MCF 10A (cell line): ENCODE data around the gene CREBBP. TPM values are rescaled to one million over a fixed set of nuclear protein-coding genes. Genes with fewer than 3 reads are reported as not detected.
A peak's percentile ranks its signal among the peaks of the same experiment; 100 is the strongest.

Experiments used
- BruUV-seq: library from RNA; stranded (reverse); fragments of 400-500 nt; replicated peaks from 2 replicates; lab custom pipeline; 2021; lab: Mats Ljungman, UMichigan
- CTCF ChIA-PET: fragments of 300-600 bp; sonication (Branson Sonifier 250); formaldehyde crosslinking; extraction: SDS; loops from one replicate; lab custom pipeline; 2021; ENCODE audit warnings: antibody characterized with exemption, inconsistent platforms; lab: Yijun Ruan, JAX
- POLR2A ChIA-PET: fragments of 300-600, 350-650 bp; sonication (Branson Sonifier 250); formaldehyde crosslinking; extraction: SDS; loops from one replicate; lab custom pipeline; 2020; ENCODE audit warnings: antibody characterized with exemption, inconsistent platforms; lab: Yijun Ruan, JAX
- DNase-seq: peaks from one replicate; pipeline ENCODE4 v3.0.0-alpha.2; 2018; ENCODE audit not compliant: unreplicated experiment
- H3K27ac Mint-ChIP-seq: one replicate; pipeline ENCODE4 v1.8.0; 2022; ENCODE audit warnings: mild to moderate bottlenecking, low read depth, mixed read lengths; ENCODE audit not compliant: unreplicated experiment
- H3K27me3 Mint-ChIP-seq: one replicate; pipeline ENCODE4 v1.8.0; 2022; ENCODE audit warnings: mixed read lengths; ENCODE audit not compliant: insufficient read depth, unreplicated experiment
- H3K36me3 Mint-ChIP-seq: one replicate; pipeline ENCODE4 v1.8.0; 2022; ENCODE audit warnings: mild to moderate bottlenecking, moderate library complexity, mixed read lengths; ENCODE audit not compliant: insufficient read depth, unreplicated experiment
- H3K4me1 Mint-ChIP-seq: one replicate; pipeline ENCODE4 v1.8.0; 2022; ENCODE audit warnings: mixed read lengths; ENCODE audit not compliant: insufficient read depth, unreplicated experiment
- H3K4me3 Mint-ChIP-seq: one replicate; pipeline ENCODE4 v1.8.0; 2022; ENCODE audit warnings: mild to moderate bottlenecking, moderate library complexity, mixed read lengths; ENCODE audit not compliant: unreplicated experiment
- H3K9me3 Mint-ChIP-seq: one replicate; pipeline ENCODE4 v1.8.0; 2022; ENCODE audit warnings: mixed read lengths; ENCODE audit not compliant: unreplicated experiment
- intact Hi-C: fragments of 100-400 bp; cut with micrococcal nuclease; formaldehyde crosslinking; loops from 2 replicates; pipeline ENCODE4 v1.14.1; 2022
- total RNA-seq: library from RNA; stranded (reverse); gene quantifications from 2 replicates; pipeline ENCODE4 v1.2.3, GENCODE V29; 2022
- TF ChIP-seq, protein P1 (sequence below): fragments of 200-600 bp; IDR thresholded peaks from one replicate; pipeline ENCODE4 v1.8.0; 2022; ENCODE audit warnings: antibody characterized with exemption, mild to moderate bottlenecking; ENCODE audit not compliant: unreplicated experiment

CREBBP gene
- total RNA-seq, 1 experiment from 2014 or later, result 74.0 TPM

DNA sequence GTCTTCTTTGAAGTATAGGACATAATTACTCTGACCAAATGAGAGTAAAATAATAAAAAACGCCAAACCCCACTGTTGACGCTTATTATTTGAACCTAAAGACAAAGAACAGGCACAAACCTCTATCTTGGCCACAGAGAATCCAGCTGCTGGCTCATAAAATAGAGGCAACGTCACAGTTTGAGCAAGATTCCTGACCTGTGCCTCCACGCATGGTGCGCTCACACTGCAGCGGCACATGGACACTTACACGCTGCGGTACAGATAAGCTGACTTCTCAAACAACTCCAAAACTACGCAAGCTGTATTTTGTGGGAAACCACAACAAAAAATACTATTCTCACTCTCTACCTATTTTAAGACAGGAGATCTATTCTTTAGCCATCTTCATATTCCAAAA lies 124.4 kb downstream of the CREBBP start:
- H3K27me3 Mint-ChIP-seq, result no peaks in the 10 kb centered on the region
- H3K9me3 Mint-ChIP-seq, result no peaks in the 10 kb centered on the region
- no peak for DNase-seq
- intact Hi-C loops, result no loop called here
- peaks cover 77% of the 10 kb centered on the region for H3K36me3 Mint-ChIP-seq
- BruUV-seq, result no TSS peak
- POLR2A ChIA-PET, result no interaction called here
- CTCF ChIA-PET, result no interaction called here
- H3K4me1 Mint-ChIP-seq, result no peaks in the 10 kb centered on the region
- no peak overlapping the region for H3K27ac Mint-ChIP-seq
- no peak overlapping the region for H3K4me3 Mint-ChIP-seq
- TF ChIP-seq, protein P1, sequence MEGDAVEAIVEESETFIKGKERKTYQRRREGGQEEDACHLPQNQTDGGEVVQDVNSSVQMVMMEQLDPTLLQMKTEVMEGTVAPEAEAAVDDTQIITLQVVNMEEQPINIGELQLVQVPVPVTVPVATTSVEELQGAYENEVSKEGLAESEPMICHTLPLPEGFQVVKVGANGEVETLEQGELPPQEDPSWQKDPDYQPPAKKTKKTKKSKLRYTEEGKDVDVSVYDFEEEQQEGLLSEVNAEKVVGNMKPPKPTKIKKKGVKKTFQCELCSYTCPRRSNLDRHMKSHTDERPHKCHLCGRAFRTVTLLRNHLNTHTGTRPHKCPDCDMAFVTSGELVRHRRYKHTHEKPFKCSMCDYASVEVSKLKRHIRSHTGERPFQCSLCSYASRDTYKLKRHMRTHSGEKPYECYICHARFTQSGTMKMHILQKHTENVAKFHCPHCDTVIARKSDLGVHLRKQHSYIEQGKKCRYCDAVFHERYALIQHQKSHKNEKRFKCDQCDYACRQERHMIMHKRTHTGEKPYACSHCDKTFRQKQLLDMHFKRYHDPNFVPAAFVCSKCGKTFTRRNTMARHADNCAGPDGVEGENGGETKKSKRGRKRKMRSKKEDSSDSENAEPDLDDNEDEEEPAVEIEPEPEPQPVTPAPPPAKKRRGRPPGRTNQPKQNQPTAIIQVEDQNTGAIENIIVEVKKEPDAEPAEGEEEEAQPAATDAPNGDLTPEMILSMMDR, result no peak

DNA sequence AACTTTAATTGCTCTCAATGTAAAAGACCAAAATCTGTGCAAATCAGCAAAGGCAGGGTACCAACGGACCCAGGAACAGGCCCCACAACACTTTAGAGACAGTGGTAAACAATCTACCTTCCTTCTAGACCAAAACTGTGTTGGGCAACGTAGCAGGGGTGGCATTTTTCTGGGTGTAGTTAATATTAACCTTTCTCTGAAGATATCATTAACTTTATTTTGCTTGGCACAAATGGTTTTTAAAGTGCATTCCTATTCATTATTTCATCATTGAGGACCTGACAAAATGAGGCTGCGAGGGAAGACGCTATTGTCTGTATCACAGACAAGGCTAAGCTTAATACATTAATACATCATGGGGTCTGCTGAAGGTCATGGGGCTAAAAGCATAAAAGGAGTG lies 125.3 kb downstream of the CREBBP start:
- Mint-ChIP-seq H3K27ac (no peak overlapping the region), H3K9me3 (no peaks in the 10 kb centered on the region), H3K4me3 (no peak overlapping the region), H3K4me1 (no peaks in the 10 kb centered on the region), H3K27me3 (no peaks in the 10 kb centered on the region), H3K36me3 (peaks cover 74% of the 10 kb centered on the region)
- ChIA-PET CTCF (no interaction called here), POLR2A (no interaction called here)
- no peak for DNase-seq
- TF ChIP-seq, protein P1, result no peak
- intact Hi-C loops, result no loop called here
- no TSS peak for BruUV-seq

DNA sequence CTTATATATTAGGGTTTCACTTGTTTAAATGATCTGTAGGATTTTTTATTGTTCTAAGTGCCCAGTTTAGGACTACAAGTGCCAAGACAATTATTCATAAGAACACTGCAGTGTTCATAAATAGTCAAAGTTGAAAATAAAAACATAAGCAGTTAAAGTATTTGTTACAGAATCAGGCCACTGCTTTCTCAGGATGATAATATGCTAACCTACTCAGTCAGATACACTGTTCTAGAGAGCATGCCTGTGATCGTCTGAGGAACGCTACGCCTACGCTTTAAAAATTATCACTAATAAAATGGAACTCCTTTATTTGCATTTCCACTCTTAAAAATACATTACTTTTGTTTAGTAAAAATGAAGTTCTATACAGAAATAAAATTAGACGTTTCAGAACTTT lies 125.7 kb downstream of the CREBBP start:
- no peak for DNase-seq
- no peaks in the 10 kb centered on the region for H3K27me3 Mint-ChIP-seq
- TF ChIP-seq, protein P1, result no peak
- CTCF ChIA-PET, result no interaction called here
- no peak overlapping the region for H3K4me3 Mint-ChIP-seq
- no TSS peak for BruUV-seq
- H3K9me3 Mint-ChIP-seq, result no peaks in the 10 kb centered on the region
- intact Hi-C loops, result no loop called here
- no peaks in the 10 kb centered on the region for H3K4me1 Mint-ChIP-seq
- no peak overlapping the region for H3K27ac Mint-ChIP-seq
- peaks cover 74% of the 10 kb centered on the region for H3K36me3 Mint-ChIP-seq
- POLR2A ChIA-PET, result no interaction called here

DNA sequence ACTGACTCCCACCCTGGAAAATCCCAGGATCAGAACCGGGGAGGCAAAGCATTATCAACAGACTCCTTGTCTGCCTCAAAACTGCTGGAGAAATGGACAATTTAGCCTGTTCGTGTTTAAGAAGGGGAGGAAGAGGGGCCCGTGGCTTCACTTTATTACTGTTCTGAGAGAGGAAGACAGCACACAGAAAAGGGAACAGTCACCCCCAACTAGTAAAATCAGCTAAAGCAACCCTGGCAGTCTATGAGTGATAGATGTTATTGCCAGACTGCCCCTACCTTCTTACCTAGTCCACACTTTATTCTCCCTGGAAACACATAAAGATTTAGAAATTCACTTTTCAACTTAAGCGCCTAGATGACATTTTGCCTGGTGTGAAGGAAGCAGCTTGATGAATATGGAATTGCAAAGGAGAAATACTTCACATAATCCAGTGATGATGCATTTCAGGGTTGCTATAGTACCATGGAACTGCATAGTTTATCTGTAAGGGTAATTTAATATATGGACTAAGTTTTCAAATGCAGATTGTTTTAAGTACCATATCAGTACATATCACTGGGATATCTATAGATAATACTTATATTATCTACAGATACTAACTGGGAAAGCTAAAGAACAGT lies 126.3 kb downstream of the CREBBP start:
- no peaks in the 10 kb centered on the region for H3K9me3 Mint-ChIP-seq
- DNase-seq, result no peak
- BruUV-seq, result no TSS peak
- H3K27me3 Mint-ChIP-seq, result no peaks in the 10 kb centered on the region
- intact Hi-C loops, result no loop called here
- ChIA-PET CTCF (interaction anchor here (0.6 kb wide), 1 partner anchor 53 kb away, joined by 3 read pairs; no protein-coding TSS in a partner anchor), POLR2A (no interaction called here)
- TF ChIP-seq, protein P1, result no peak
- peaks cover 74% of the 10 kb centered on the region for H3K36me3 Mint-ChIP-seq
- peak overlapping the region; percentile 49 for H3K27ac Mint-ChIP-seq
- no peak overlapping the region for H3K4me3 Mint-ChIP-seq
- H3K4me1 Mint-ChIP-seq, result no peaks in the 10 kb centered on the region
